GM13976 (cell line): ENCODE measurements around the gene BCAS2.
"Not testable (repeated sequence)": the region's sequence is repeated elsewhere in the genome, so short reads cannot be mapped to it uniquely, and the experiment has no call there.

Source experiments
- DNase-seq: peaks from one replicate; pipeline ENCODE4 v3.0.0; 2012; ENCODE audit warnings: low spot score
- CTCF ChIP-seq: IDR thresholded peaks from 2 replicates; pipeline ENCODE4 v1.5.1; 2012; ENCODE audit warnings: borderline replicate concordance, mild to moderate bottlenecking; ENCODE audit not compliant: insufficient read depth; ENCODE audit errors: extremely low read depth, missing control alignments, control extremely low read depth
- in situ Hi-C: fragments of 300-500 bp; cut with MboI; formaldehyde crosslinking; loops from one replicate; pipeline ENCODE4 v1.12.0; 2022; ENCODE audit warnings: low sequenced_read_pairs, mixed read lengths, inconsistent platforms; ENCODE audit not compliant: unreplicated experiment

The BCAS2 gene

GRCh38 chr1:114588196-114588689, 6.8 kb upstream of the BCAS2 start:
- TF ChIP-seq CTCF: no peak
- DNase-seq: no peak
- in situ Hi-C loops: no loop called here

- in situ Hi-C loops: no loop called here
- TF ChIP-seq CTCF: no peak
- DNase-seq: no peak
Measured at GRCh38 chr1:114587203-114587991, 6.0 kb upstream of the BCAS2 start.

- in situ Hi-C loops: no loop called here
- TF ChIP-seq CTCF: no peak
- no peak for DNase-seq
Measured at GRCh38 chr1:114586513-114587047, 5.2 kb upstream of the BCAS2 start.

- TF ChIP-seq CTCF: no peak
- in situ Hi-C loops: no loop called here
- DNase-seq: no peak
Measured at GRCh38 chr1:114585231-114585630, 3.8 kb upstream of the BCAS2 start.

- DNase-seq: no peak
- no peak for TF ChIP-seq CTCF
- in situ Hi-C loops: no loop called here
Measured at GRCh38 chr1:114574365-114574764, 7.0 kb downstream of the BCAS2 start.

GRCh38 chr1:114564141-114564540, 17.3 kb downstream of the BCAS2 start:
- no peak for DNase-seq
- no peak for TF ChIP-seq CTCF
- in situ Hi-C loops: no loop called here

GRCh38 chr1:114562978-114563510, 18.4 kb downstream of the BCAS2 start:
- in situ Hi-C loops, DNase-seq: not testable (repeated sequence)
